Psoas muscle (tissue), 8 donors: ENCODE results near the gene ARSK. TPM values are rescaled to one million over a fixed set of nuclear protein-coding genes. Genes with fewer than 3 reads are reported as not detected.

Experiments used
- ATAC-seq, 4 donors: fragments of 200-7000 bp; cut with Tn5 transposase; one replicate each; pipeline ENCODE4 v1.9.1; 2020; ENCODE audit warnings: moderate library complexity in 3 of 4, mild to moderate bottlenecking in 2 of 4
- DNase-seq, 2 donors: peaks; one replicate each; pipeline ENCODE4 v3.0.0-alpha.2; 2020
- H3K27ac ChIP-seq: fragments of 200-600 bp; one replicate; pipeline ENCODE4 v1.8.0; 2022
- H3K27me3 ChIP-seq, 3 donors: fragments of 200-600 bp in 1 of 3; one replicate each; pipeline versions ENCODE4 v1.6.1 to v1.8.0; 2013 to 2022; ENCODE audit warnings: low read length in 2 of 3, mild to moderate bottlenecking in 2 of 3, moderate library complexity in 1 of 3; ENCODE audit not compliant: insufficient read depth in 3 of 3
- H3K36me3 ChIP-seq, 2 donors: fragments of 200-600 bp in 1 of 2; one replicate each; pipeline versions ENCODE4 v1.6.1 to v1.8.0; 2013 to 2022; ENCODE audit warnings: low read depth in 1 of 2, mild to moderate bottlenecking in 1 of 2, moderate library complexity in 1 of 2; ENCODE audit not compliant: insufficient read depth in 1 of 2
- H3K4me1 ChIP-seq: fragments of 200-600 bp; one replicate; pipeline ENCODE4 v1.8.0; 2022
- H3K4me3 ChIP-seq: fragments of 200-600 bp; one replicate; pipeline ENCODE4 v1.8.0; 2022; ENCODE audit warnings: mild to moderate bottlenecking
- H3K9me3 ChIP-seq: fragments of 200-600 bp; one replicate; pipeline ENCODE4 v1.8.0; 2022
- WGBS, 3 donors: extraction: QIAGEN DNeasy Blood & Tissue Kit; methylation state at CpG; one replicate each; pipeline versions ENCODE4 v1.1.6 to v1.1.7; 2013; 5-methylcytosine and 5-hydroxymethylcytosine counted together
- intact Hi-C, 2 donors: fragments of 100-400 bp; cut with DNase I; formaldehyde crosslinking; loops; one replicate each; pipeline versions ENCODE4 v1.11.0 to v1.14.2; 2022
- polyA plus RNA-seq, 3 donors: library from polyadenylated mRNA; stranded (reverse); fragments of 200-250 nt; gene quantifications; one replicate each; pipeline ENCODE4 v1.2.3, GENCODE V29; 2013
- total RNA-seq, 4 donors: library from RNA; stranded (reverse); fragmentation: NEBNext Ultra II Directional in 2 of 4; extraction: Animal tissue kit (Norgen Biotek cat#: 25700) in 2 of 4; gene quantifications; one replicate each; pipeline versions ENCODE4 v1.2.1 to v1.2.4, GENCODE V29; 2021 to 2023
- TF ChIP-seq, protein P1 (sequence below): fragments of 200-600 bp; IDR thresholded peaks from one replicate; pipeline ENCODE4 v1.8.0; 2022; ENCODE audit warnings: antibody characterized with exemption
- donor health status: healthy with polysubstance abuse.
- donor health status: DM: no; HTN: no; CAD: no; lungs with moderate emphysema.
- donor health status: Bipolar disorder and iron deficiency.
- donor health status: healthy.
- donor health status: DM: yes; HTN: yes; CAD: no.
- donor health status: DM: no; HTN: no; CAD: no.
- donor health status: DM: no; HTN: no; CAD: no.
- donor health status: DM: yes; HTN: yes; CAD: no.

ARSK gene
- total and polyA plus RNA-seq, 7 donors: 1.6 to 8.5 (median 2.0) TPM

DNA sequence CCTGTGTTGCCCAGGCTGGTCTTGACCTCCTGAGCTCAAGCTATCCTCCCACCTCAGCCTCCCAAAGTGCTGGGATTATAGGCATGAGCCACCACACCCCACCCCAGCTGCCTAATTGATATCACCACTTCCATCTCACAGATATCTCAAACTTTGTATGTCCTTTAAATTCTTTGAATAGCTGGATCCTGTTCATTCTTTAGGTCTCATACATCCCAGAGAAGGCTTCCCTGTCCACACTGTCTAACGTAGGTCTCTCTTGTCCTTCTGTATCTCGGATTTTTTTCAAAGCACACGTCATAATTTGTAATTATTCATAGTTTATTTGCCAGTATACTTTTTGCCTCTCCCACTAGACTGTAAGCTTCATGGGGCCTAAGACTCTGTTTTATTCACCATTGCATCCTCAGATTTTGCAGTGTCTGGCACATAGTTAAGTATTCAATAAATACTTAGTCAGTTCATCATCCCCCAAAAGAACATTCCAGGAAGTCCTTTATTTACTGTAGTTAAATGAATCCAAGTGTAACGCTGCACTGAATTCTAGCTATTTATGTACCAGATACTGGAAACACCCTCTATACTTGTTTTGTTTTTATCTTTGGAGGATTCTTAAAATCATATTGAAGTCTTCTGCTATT is 10.5 kb downstream of the ARSK start:
- intact Hi-C loops: no loop called here
- H3K9me3 ChIP-seq: no peaks in the 10 kb centered on the region
- no peaks in the 10 kb centered on the region for H3K4me1 ChIP-seq
- H3K36me3 ChIP-seq: peaks cover 0 to 33% of the 10 kb centered on the region in 2 donors
- no peak overlapping the region for H3K27ac ChIP-seq
- H3K4me3 ChIP-seq: no peak overlapping the region
- H3K27me3 ChIP-seq: no peaks in the 10 kb centered on the region
- ATAC-seq (no peak), DNase-seq (no peak)
- 69 to 83% (median 69%) methylated on average over 4 of the region's 4 CpGs for WGBS, 3 donors
- TF ChIP-seq, protein P1, sequence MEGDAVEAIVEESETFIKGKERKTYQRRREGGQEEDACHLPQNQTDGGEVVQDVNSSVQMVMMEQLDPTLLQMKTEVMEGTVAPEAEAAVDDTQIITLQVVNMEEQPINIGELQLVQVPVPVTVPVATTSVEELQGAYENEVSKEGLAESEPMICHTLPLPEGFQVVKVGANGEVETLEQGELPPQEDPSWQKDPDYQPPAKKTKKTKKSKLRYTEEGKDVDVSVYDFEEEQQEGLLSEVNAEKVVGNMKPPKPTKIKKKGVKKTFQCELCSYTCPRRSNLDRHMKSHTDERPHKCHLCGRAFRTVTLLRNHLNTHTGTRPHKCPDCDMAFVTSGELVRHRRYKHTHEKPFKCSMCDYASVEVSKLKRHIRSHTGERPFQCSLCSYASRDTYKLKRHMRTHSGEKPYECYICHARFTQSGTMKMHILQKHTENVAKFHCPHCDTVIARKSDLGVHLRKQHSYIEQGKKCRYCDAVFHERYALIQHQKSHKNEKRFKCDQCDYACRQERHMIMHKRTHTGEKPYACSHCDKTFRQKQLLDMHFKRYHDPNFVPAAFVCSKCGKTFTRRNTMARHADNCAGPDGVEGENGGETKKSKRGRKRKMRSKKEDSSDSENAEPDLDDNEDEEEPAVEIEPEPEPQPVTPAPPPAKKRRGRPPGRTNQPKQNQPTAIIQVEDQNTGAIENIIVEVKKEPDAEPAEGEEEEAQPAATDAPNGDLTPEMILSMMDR: no peak

DNA sequence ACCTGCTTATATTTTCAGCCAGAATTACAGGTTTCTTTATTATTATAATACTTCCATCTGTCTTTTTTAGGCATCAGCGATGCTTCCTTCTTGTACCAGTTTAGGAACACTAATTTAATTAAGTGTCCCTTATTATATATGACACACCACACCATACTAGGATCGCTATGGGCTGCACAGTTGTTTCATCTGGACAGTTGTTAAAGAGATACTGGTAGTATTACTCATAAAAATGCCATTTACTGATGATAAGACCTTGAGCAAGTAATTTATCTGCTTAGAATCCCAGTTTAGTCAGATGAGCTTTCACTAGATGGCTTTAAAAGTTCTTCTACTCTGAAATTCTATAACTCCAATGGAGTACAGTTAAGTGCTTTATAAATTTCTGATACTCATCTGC is 17.1 kb downstream of the ARSK start:
- Histone ChIP-seq H3K4me1 (no peaks in the 10 kb centered on the region), H3K27ac (no peak overlapping the region), H3K9me3 (peaks cover 3% of the 10 kb centered on the region), H3K27me3 (no peaks in the 10 kb centered on the region), H3K4me3 (no peak overlapping the region), H3K36me3 (peaks cover 0 to 21% of the 10 kb centered on the region in 2 donors)
- 94 to 98% (median 98%) methylated on average over 2 of the region's 2 CpGs for whole genome bisulfite sequencing, 3 donors
- TF ChIP-seq, protein P1: no peak
- intact Hi-C loops: no loop called here
- ATAC-seq: no peak
- no peak for DNase-seq

DNA sequence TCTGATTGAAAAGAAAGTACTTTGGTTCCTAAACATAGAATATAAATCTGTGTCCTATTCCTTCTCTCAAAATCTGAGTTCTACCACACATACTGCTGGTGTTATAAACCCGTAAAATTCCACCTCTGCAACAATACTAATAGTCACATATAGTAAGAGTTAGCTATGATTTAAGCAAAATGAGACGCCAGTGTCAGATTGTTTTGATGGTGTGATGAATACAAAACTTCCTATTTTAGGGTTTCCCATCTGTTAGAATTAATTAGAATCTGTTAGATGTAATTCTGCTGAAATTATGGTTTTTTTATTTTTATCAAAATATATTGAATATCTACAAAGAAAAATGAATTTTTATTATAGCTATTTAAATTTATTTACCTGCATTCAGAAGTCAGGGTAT is 26.7 kb downstream of the ARSK start:
- Histone ChIP-seq H3K36me3 (peaks cover 0 to 4% of the 10 kb centered on the region in 2 donors), H3K9me3 (no peaks in the 10 kb centered on the region), H3K4me1 (no peaks in the 10 kb centered on the region), H3K27me3 (no peaks in the 10 kb centered on the region), H3K4me3 (no peak overlapping the region), H3K27ac (no peak overlapping the region)
- ATAC-seq: no peak
- DNase-seq: no peak
- TF ChIP-seq, protein P1: no peak
- WGBS, 3 donors: 97% methylated on average over 2 of the region's 2 CpGs
- intact Hi-C loops: no loop called here

DNA sequence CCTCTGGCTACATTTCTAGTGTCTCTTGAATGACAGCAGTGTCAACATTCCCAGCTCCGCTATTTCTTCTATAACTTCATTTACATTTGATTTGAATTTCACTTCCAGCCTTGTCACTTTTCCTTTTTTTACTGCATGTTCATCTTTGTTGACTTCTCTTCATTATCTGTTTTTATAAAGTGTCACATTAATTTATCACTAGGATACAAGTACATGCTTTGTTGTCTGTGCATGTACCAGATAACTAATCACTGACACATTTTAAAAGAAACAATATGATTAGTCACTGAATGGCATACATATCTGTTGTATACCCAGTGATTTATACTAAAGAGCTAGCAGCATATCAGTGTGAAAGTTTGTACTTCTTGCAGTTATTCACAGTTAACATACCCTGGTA is 29.1 kb downstream of the ARSK start:
- no peak for DNase-seq
- intact Hi-C loops: no loop called here
- H3K36me3 ChIP-seq: peaks cover 0 to 4% of the 10 kb centered on the region in 2 donors
- ATAC-seq: no peak
- no peaks in the 10 kb centered on the region for H3K9me3 ChIP-seq
- WGBS, 3 donors: 92 to 100% (median 100%) methylated on average over 1 of the region's 1 CpG
- TF ChIP-seq, protein P1: no peak
- no peak overlapping the region for H3K27ac ChIP-seq
- no peaks in the 10 kb centered on the region for H3K4me1 ChIP-seq
- no peak overlapping the region for H3K4me3 ChIP-seq
- no peaks in the 10 kb centered on the region for H3K27me3 ChIP-seq

DNA sequence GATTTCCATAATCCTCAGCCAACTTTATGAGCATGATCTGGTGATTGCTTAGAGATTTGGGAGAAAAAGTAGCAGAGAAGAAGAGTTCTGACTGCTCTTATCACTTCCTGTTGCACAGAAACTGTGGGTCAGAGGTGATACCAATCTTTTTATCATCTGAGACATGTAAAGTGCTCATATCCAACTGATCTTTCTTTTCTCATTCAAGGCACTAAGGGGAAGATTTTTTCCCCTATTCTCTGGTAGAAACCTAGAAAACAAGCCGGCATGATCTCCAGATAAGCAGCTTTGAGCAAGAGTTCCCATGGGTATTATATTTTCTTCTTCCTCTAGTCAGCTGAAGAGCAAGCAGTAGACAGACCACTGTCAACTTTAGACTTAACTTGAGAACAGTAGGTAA is 36.0 kb downstream of the ARSK start:
- 77 to 88% (median 82%) methylated on average over 1 of the region's 1 CpG for WGBS, 3 donors
- ATAC-seq: no peak
- Histone ChIP-seq H3K9me3 (no peaks in the 10 kb centered on the region), H3K27ac (no peak overlapping the region), H3K27me3 (no peaks in the 10 kb centered on the region), H3K36me3 (peaks cover 0 to 19% of the 10 kb centered on the region in 2 donors), H3K4me3 (no peak overlapping the region), H3K4me1 (peaks cover 1% of the 10 kb centered on the region)
- DNase-seq: no peak
- intact Hi-C loops: no loop called here
- TF ChIP-seq, protein P1: no peak
